SH-SY5Y (cell line): Measurements from ENCODE around the gene MAP7D1.

Source experiments
- GATA2 ChIP-seq: IDR thresholded peaks from 2 replicates; pipeline ENCODE4 v1.6.1; 2011; ENCODE audit warnings: mild to moderate bottlenecking, low read depth, low read length
- GATA3 ChIP-seq: IDR thresholded peaks from 2 replicates; pipeline ENCODE4 v1.6.1; 2011; ENCODE audit warnings: low read depth, mild to moderate bottlenecking, low read length, moderate library complexity

GRCh38 chr1:36148821-36149236 lies 7.1 kb upstream of the MAP7D1 start:
- no peak for TF ChIP-seq GATA2
- TF ChIP-seq GATA3 = no peak
